AG10803 (cell line): ENCODE data around the gene TGFBI.

ENCODE experiments used
- DNase-seq: peaks from one replicate; pipeline ENCODE4 v3.0.0; 2010; ENCODE audit warnings: low read depth
- H3K4me3 ChIP-seq: 2 replicates; pipeline ENCODE4 v1.5.1; 2011; ENCODE audit warnings: mild to moderate bottlenecking, low read length, control low read depth
- TF ChIP-seq, protein P1 (sequence below): conservative IDR thresholded peaks from 2 replicates; pipeline ENCODE4 v1.5.1; 2011; ENCODE audit warnings: mild to moderate bottlenecking, low read length, control low read depth, inconsistent platforms

The TGFBI gene

GRCh38 chr5:136058972-136059354 is 30.2 kb downstream of the TGFBI start:
- TF ChIP-seq, protein P1, sequence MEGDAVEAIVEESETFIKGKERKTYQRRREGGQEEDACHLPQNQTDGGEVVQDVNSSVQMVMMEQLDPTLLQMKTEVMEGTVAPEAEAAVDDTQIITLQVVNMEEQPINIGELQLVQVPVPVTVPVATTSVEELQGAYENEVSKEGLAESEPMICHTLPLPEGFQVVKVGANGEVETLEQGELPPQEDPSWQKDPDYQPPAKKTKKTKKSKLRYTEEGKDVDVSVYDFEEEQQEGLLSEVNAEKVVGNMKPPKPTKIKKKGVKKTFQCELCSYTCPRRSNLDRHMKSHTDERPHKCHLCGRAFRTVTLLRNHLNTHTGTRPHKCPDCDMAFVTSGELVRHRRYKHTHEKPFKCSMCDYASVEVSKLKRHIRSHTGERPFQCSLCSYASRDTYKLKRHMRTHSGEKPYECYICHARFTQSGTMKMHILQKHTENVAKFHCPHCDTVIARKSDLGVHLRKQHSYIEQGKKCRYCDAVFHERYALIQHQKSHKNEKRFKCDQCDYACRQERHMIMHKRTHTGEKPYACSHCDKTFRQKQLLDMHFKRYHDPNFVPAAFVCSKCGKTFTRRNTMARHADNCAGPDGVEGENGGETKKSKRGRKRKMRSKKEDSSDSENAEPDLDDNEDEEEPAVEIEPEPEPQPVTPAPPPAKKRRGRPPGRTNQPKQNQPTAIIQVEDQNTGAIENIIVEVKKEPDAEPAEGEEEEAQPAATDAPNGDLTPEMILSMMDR = no peak
- no peak overlapping the region for H3K4me3 ChIP-seq
- no peak for DNase-seq

GRCh38 chr5:136060963-136061362 is 32.2 kb downstream of the TGFBI start:
- H3K4me3 ChIP-seq = no peak overlapping the region
- DNase-seq = no peak
- TF ChIP-seq, protein P1 = no peak

GRCh38 chr5:136061630-136062365 is 33.0 kb downstream of the TGFBI start:
- TF ChIP-seq, protein P1 = no peak
- no peak overlapping the region for H3K4me3 ChIP-seq
- no peak for DNase-seq

DNA sequence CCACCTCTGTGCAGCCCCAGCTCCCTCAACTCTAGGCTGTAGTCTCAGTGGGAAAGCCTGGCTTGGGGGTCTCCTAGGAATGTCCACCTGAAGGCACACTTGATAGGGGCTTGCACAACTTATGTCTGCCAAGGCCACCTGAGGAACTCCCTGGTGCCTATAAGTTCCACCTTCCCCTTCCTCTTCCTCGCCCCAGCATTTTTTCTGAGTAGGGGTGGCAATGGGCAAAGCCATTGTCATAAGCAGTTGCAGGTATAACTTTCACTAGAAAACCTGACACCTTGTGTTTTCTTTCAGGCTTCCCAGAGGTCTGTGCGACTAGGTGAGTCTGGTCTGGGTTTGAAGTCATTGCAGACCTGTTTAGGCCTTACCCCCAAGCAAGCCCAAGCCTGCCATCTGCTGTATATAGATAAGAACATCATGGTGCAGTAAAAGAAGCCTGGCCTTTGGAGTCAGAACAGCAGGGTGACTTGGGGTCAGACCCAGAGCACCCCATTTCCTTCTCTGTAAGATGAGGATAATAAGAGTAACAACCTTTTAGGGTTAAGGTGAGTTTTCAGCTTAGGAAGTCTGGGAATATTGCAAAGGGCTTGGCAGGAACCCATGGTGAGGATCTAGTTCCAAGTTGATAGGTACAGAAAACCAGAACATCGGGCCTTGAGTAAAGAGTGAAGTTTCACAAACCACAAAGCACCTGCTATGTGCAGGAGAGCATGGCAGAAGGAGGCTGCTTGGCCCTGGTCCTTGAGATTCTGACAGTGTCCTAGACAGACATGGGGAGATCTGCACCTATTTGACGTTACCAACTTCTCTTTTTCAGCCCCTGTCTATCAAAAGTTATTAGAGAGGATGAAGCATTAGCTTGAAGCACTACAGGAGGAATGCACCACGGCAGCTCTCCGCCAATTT is 33.8 kb downstream of the TGFBI start:
- peak; percentile 52 for DNase-seq
- TF ChIP-seq, protein P1 = peak; percentile 56
- H3K4me3 ChIP-seq = no peak overlapping the region

GRCh38 chr5:136063778-136064465 is 35.1 kb downstream of the TGFBI start:
- DNase-seq = no peak
- H3K4me3 ChIP-seq = no peak overlapping the region
- TF ChIP-seq, protein P1 = no peak

- TF ChIP-seq, protein P1 = peak; percentile 43
- DNase-seq = no peak
- no peak overlapping the region for H3K4me3 ChIP-seq
These were observed 35.7 kb downstream of the TGFBI start for GRCh38 chr5:136064510-136064909.
